Endothelial cell of umbilical vein (primary cell): ENCODE results near the gene CBX5. TPM values are rescaled to one million over a fixed set of nuclear protein-coding genes. Genes with fewer than 3 reads are reported as not detected.
A peak's percentile ranks its signal among the peaks of the same experiment; 100 is the strongest.

Experiments used
- BruUV-seq: library from RNA; stranded (reverse); fragments of 400-500 nt; replicated peaks from 2 replicates; lab custom pipeline; 2021; lab: Mats Ljungman, UMichigan
- CTCF ChIA-PET: fragments of 300-600, 350-600 bp; sonication (Branson Sonifier 250); formaldehyde crosslinking; loops from one replicate; lab custom pipeline; 2021; ENCODE audit warnings: antibody characterized with exemption, inconsistent platforms; lab: Charles Lee
- POLR2A ChIA-PET: fragments of 300-600, 350-600 bp; sonication (Branson Sonifier 250); formaldehyde crosslinking; loops from one replicate; lab custom pipeline; 2021; ENCODE audit warnings: antibody characterized with exemption, inconsistent platforms; lab: Charles Lee
- DNase-seq: peaks from one replicate; pipeline ENCODE4 v3.0.0-alpha.2; 2011; ENCODE audit warnings: low read depth, low spot score
- FAIRE-seq: peaks from 2 replicates; lab custom pipeline; 2011; peaks lifted over from hg19 to GRCh38; lab: Jason Lieb, UNC
- H2AFZ ChIP-seq: 2 replicates; pipeline ENCODE4 v1.6.0; 2012; ENCODE audit warnings: low read depth, low read length, control low read depth, inconsistent platforms
- H3K27ac ChIP-seq: 2 replicates; pipeline ENCODE4 v1.5.1; 2011; ENCODE audit warnings: low read depth, mild to moderate bottlenecking, control low read depth, low read length, moderate library complexity; ENCODE audit not compliant: insufficient read depth
- H3K27me3 ChIP-seq, 2 experiments: 2 replicates each; pipeline versions ENCODE4 v1.6.0 to v1.6.1; 2011; ENCODE audit warnings: low read length in 2 of 2, mixed read lengths in 1 of 2; ENCODE audit not compliant: control insufficient read depth in 2 of 2, insufficient read depth in 2 of 2
- H3K36me3 ChIP-seq, 2 experiments: 2 replicates in 1 of 2; 3 replicates in 1 of 2; pipeline ENCODE4 v1.5.1; 2011; ENCODE audit warnings: low read length in 2 of 2, mild to moderate bottlenecking in 1 of 2, moderate library complexity in 1 of 2; ENCODE audit not compliant: control insufficient read depth in 2 of 2, insufficient read depth in 2 of 2; ENCODE audit errors: extremely low read depth in 1 of 2
- H3K4me1 ChIP-seq: 3 replicates; pipeline ENCODE4 v1.5.1; 2011; ENCODE audit warnings: mild to moderate bottlenecking, low read length; ENCODE audit not compliant: control insufficient read depth, insufficient read depth; ENCODE audit errors: extremely low read depth
- H3K4me2 ChIP-seq: 2 replicates; pipeline ENCODE4 v1.6.1; 2011; ENCODE audit warnings: low read length, control low read depth, mixed read lengths; ENCODE audit not compliant: insufficient read depth
- H3K4me3 ChIP-seq, 3 experiments: fragments of 200-600 bp in 1 of 3; sonication (generic), shearing (Covaris generic) in 1 of 3; replicated peaks in 1 of 3; 2 replicates each; pipeline ENCODE4 v1.5.1; 2011 to 2016; ENCODE audit warnings: control low read depth in 3 of 3, low read length in 3 of 3, mild to moderate bottlenecking in 2 of 3, inconsistent platforms in 1 of 3, low read depth in 1 of 3, moderate library complexity in 1 of 3; ENCODE audit not compliant: insufficient read depth in 1 of 3
- H3K79me2 ChIP-seq: 2 replicates; pipeline ENCODE4 v1.6.0; 2012; ENCODE audit warnings: low read length, inconsistent platforms; ENCODE audit not compliant: control insufficient read depth, insufficient read depth
- H3K9ac ChIP-seq: replicated peaks from 2 replicates; pipeline ENCODE3; 2011; ENCODE audit warnings: low read length, control low read depth; ENCODE audit not compliant: insufficient read depth; ENCODE audit errors: extremely low read depth
- H3K9me1 ChIP-seq: replicated peaks from 3 replicates; pipeline ENCODE4 v1.6.0; 2011; ENCODE audit warnings: mild to moderate bottlenecking, low read length; ENCODE audit not compliant: control insufficient read depth, insufficient read depth; ENCODE audit errors: extremely low read depth
- H3K9me3 ChIP-seq: replicated peaks from 2 replicates; pipeline ENCODE4 v1.5.1; 2012; ENCODE audit warnings: low read length, inconsistent platforms; ENCODE audit not compliant: control insufficient read depth, insufficient read depth
- H4K20me1 ChIP-seq: replicated peaks from 2 replicates; pipeline ENCODE3; 2011; ENCODE audit warnings: mild to moderate bottlenecking, low read length; ENCODE audit not compliant: control insufficient read depth, insufficient read depth; ENCODE audit errors: extremely low read depth
- FOS ChIP-seq: IDR thresholded peaks from 2 replicates; pipeline ENCODE4 v1.6.1; 2011; ENCODE audit warnings: mild to moderate bottlenecking, low read length, moderate library complexity, borderline replicate concordance; ENCODE audit not compliant: insufficient read depth
- JUN ChIP-seq: IDR thresholded peaks from 2 replicates; pipeline ENCODE4 v1.6.1; 2011; ENCODE audit warnings: borderline replicate concordance, low read depth; ENCODE audit not compliant: insufficient read length, insufficient read depth
- MYC ChIP-seq: IDR thresholded peaks from one replicate; pipeline ENCODE4 v1.6.1; 2011; ENCODE audit warnings: mild to moderate bottlenecking, low read depth, low read length
- dilution Hi-C: fragments of 300-500 bp; cut with MboI; formaldehyde crosslinking; loops from one replicate; pipeline ENCODE4 v1.15.0; 2019; ENCODE audit warnings: low sequenced_read_pairs; ENCODE audit not compliant: extremely low pct_ligation_motif_present
- intact Hi-C: fragments of 100-400 bp; cut with micrococcal nuclease; formaldehyde crosslinking; loops from one replicate; pipeline ENCODE4 v1.10.0; 2022
- polyA plus RNA-seq, 4 experiments: library from polyadenylated mRNA; depleted of rRNA in 3 of 4; stranded (reverse) in 3 of 4; unstranded in 1 of 4; fragments of >200 nt; gene quantifications; 2 replicates each; pipeline versions ENCODE4 v1.2.1 to v1.2.3, GENCODE V29; 2011 to 2012; ENCODE audit warnings: missing spikeins in 1 of 4
- total RNA-seq: library from RNA; stranded (reverse); gene quantifications from 2 replicates; pipeline ENCODE4 v1.2.3, GENCODE V29; 2021
- TF ChIP-seq, protein P1 (sequence below): IDR thresholded peaks from 2 replicates; pipeline ENCODE4 v1.6.1; 2011; ENCODE audit not compliant: insufficient read depth, insufficient read length
- TF ChIP-seq, protein P2 (sequence below), 2 donors: IDR thresholded peaks; 1 replicate in 1 of 2; 2 replicates in 1 of 2; pipeline ENCODE4 v1.5.1; 2011; ENCODE audit warnings: low read length in 2 of 2, mild to moderate bottlenecking in 2 of 2, moderate library complexity in 2 of 2, control low read depth in 1 of 2, inconsistent platforms in 1 of 2, low read depth in 1 of 2; ENCODE audit not compliant: insufficient read depth in 1 of 2; ENCODE audit errors: extremely low read depth in 1 of 2

Gene CBX5
- total and polyA plus RNA-seq, 2 donors (not counting 3 experiments of a cell fraction or from before 2014, with no cell fraction given): 22.8 to 111 TPM

DNA sequence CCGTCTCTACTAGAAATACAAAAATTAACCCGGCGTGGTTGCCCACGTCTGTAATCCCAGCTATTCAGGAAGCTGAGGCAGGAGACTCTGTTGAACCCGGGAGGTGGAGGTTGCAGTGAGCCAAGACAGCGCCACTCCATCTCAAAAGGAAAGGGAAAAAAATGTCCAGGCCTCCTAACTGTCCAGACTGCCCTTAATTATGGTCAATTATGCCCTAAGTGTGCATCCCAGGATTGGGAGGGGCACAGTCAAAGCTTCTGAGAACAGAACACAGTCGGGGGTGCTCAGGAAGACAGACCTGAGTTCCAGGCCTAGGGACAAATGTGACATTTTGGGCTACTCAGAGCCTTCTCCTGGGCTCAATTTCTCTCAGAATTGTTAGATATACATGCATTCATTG is 59.4 kb downstream of the CBX5 start:
- H3K27ac ChIP-seq: no peak overlapping the region
- DNase-seq (no peak), FAIRE-seq (no peak)
- H3K27me3 ChIP-seq: peaks cover 2 to 5% of the 10 kb centered on the region in 2 experiments
- peak overlapping the region; percentile 56 for H2AFZ ChIP-seq
- TF ChIP-seq, protein P1, sequence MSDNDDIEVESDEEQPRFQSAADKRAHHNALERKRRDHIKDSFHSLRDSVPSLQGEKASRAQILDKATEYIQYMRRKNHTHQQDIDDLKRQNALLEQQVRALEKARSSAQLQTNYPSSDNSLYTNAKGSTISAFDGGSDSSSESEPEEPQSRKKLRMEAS: no peak
- no peak for TF ChIP-seq MYC
- TF ChIP-seq FOS: no peak
- TF ChIP-seq, protein P2, sequence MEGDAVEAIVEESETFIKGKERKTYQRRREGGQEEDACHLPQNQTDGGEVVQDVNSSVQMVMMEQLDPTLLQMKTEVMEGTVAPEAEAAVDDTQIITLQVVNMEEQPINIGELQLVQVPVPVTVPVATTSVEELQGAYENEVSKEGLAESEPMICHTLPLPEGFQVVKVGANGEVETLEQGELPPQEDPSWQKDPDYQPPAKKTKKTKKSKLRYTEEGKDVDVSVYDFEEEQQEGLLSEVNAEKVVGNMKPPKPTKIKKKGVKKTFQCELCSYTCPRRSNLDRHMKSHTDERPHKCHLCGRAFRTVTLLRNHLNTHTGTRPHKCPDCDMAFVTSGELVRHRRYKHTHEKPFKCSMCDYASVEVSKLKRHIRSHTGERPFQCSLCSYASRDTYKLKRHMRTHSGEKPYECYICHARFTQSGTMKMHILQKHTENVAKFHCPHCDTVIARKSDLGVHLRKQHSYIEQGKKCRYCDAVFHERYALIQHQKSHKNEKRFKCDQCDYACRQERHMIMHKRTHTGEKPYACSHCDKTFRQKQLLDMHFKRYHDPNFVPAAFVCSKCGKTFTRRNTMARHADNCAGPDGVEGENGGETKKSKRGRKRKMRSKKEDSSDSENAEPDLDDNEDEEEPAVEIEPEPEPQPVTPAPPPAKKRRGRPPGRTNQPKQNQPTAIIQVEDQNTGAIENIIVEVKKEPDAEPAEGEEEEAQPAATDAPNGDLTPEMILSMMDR (IDR thresholded peaks at IDR 0.05; ENCODE audit: extremely low read depth in 1 of 2, insufficient read depth in 1 of 2, low read depth in 1 of 2, low read length in 2 of 2): no peak
- no peak for TF ChIP-seq JUN
- dilution Hi-C loops: no loop called here
- H3K79me2 ChIP-seq: no peaks in the 10 kb centered on the region
- no peaks in the 10 kb centered on the region for H3K36me3 ChIP-seq
- H3K4me2 ChIP-seq: no peak overlapping the region
- ChIA-PET CTCF (interaction anchor here (0.8 to 2.9 kb wide), 19 partner anchors 9 to 159 kb away, joined by 3 to 12 read pairs (median 6); partner anchors contain the start of gene COPZ1), POLR2A (no interaction called here)
- no peaks in the 10 kb centered on the region for H4K20me1 ChIP-seq
- no peak overlapping the region for H3K4me3 ChIP-seq
- no TSS peak for BruUV-seq
- no peaks in the 10 kb centered on the region for H3K9me3 ChIP-seq
- intact Hi-C loops: loop anchor here (1.0 kb wide), 4 partner anchors 59 to 148 kb away; no protein-coding TSS in a partner anchor
- no peak overlapping the region for H3K9ac ChIP-seq
- H3K4me1 ChIP-seq: peaks cover 14% of the 10 kb centered on the region
- no peaks in the 10 kb centered on the region for H3K9me1 ChIP-seq
